ENCODE data around the gene TUG1.

The TUG1 gene

GRCh38 chr22:31005535-31005934 is 36.5 kb downstream of the TUG1 start:
- DNase-seq: no peak

GRCh38 chr22:31019191-31019930 is 50.3 kb downstream of the TUG1 start:
- DNase-seq: no peak

DNA sequence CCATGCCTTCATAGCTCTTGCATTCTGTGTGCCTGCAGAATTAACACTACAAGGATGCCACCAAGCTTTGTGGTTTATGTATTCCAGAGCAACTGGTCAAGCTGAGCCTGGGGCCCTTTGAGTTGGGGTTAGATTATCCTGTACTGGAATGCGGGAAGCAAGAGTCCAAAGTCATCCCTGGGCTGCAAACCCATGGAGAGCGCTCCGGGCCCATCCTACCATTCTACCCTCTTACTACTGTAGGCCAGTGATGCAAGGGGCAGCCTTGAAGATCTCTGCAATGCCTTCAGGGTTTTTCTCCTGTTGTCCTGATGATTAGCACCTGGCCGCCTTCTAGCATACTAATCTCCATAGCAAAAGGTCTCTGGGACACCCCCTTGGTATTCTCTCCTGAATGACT is 51.3 kb downstream of the TUG1 start:
- no peak for DNase-seq

DNA sequence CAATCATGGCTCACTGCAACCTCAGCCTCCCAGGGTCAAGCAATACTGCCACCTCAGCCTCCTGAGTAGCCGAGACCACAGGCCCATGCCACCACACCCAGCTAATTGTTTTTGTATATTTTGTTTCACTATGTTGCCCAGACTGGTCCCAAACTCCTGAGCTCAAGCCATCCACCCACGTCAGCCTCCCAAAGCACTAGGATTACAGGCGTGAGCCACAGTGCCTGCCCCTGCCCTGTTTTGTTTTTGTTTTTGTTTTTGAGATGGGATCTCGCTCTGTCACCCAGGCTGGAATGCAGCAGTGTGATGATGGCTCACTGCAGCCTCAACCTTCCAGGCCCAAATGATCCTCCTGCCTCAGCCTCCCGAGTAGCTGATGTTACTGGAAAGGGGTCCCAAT is 53.5 kb downstream of the TUG1 start:
- DNase-seq: no peak
